Activated CD8-positive, alpha-beta memory T cell treated with anti-CD3 and anti-CD28 coated beads for 48 hours (primary cell): Measurements from ENCODE around the gene ZNF492.
"Not testable (repeated sequence)": the region's sequence is repeated elsewhere in the genome, so short reads cannot be mapped to it uniquely, and the experiment has no call there.

Experiments used
- DNase-seq, 3 experiments: peaks; one replicate each; pipeline ENCODE4 v3.0.0-alpha.2; 2020; ENCODE audit warnings: low read depth in 2 of 3, low spot score in 2 of 3

Gene ZNF492

DNA sequence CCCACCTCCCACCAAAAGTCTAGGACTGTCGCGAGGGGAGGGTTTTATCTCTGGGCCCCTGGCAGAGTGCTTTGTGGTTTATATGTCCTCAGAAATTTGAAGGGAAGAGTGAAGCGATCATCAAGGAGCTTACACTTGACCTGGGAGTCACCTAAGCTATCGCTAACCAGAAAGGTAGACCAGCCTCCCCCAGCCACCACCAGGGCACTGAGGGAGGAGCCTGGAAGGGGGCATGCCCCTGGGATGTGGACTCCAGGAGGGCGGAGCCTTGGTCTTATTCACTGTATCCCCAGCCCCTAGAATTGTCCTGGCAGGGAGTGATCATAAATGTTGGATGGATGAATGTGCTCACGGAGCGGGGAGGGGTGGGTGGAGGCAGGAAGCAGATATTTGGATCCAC is 16.9 kb upstream of the ZNF492 start:
- DNase-seq = not testable (repeated sequence)

DNA sequence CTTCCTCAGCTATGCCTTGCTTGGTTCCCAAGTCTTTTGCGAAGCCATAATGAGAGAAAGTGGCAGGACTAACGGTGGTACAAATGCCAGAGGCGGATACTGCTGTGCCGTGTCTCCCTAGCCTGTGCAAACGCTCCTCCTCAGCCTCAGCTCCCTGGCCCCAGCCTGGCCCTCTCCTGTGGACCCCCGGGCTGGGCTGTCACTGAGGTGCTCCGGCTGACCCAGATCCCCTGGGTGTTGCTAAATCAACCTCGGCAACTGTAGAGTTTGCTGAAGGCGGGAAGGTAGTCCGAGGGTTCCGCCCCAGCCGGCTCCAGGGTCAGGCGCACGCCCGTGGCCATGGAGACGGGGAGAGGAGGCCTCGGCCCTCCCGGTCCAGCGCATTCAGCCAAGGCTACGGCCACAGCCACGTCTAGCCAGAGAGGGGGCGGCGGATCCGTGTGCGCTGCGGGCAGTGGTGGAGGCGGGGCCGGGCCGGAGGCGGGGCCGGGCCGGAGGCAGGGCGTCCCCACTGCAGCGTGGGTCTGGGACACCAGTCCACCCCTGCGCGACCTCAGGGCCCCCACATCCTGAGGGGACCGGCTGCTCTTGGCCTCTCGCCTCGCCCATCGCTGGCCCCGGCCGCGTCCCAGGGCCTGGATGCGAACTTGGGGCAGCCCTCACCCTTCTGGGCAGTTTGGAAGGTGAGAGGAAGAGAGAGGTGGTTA is 16.4 kb upstream of the ZNF492 start:
- no peak for DNase-seq

DNA sequence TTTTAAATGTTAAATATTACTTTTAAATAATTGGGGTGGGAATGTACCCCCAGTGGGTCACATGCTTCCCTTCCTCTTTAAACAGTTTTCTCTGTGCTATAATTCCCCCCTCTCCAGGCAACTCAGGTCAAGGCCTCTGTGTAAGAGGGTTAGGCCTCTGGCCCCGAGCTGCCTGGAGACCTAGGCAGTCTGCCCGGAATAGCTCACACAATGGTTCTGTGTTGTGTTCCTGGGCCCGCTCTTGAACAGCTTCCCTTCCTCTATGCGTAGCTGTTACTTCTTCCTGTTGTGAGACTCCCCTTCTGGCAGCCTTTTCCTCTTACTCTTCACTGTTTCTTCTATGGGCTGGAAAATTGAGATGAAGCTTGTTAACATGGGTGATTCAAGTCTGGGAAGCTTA is 14.8 kb upstream of the ZNF492 start:
- no peak for DNase-seq

DNA sequence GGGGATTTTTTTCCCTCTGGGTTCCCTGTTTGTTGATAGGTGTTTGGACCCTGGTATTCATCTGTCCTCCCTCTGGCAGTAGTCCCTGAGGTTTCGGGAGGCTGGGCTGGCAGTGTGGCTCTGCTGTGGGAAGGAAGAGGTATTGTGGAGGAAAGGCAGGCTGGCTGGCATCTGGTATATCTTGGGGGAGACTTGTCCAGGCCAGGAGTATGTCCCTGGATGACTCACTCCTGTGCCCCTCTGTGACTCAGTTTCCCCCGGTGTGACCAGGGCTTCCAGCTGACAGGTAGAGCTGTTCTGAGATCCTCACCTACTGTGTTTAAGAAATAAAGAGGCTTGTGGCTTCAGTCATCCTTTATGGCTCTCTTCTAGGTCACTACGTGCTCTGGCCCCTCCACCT is 14.2 kb upstream of the ZNF492 start:
- no peak for DNase-seq

DNA sequence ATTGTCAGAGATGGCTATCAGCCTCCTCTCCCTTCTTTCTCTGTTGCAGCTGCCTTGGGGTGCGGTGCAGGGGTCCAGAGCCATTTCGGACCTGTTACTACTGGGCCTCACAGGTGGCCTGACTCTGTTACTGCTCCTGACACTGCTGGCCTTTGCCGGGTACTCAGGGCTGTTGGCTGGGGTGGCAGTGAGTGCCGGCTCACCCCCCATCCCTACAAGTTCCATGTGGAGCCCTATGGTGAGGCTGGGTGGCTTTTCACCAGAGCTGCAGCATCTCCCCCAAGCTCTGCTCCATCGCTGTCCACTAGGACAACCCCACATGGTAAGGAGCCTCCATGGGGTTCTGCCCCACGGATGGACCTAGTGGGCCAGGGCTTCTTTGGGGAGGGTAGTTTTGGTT is 13.7 kb upstream of the ZNF492 start:
- no peak for DNase-seq

DNA sequence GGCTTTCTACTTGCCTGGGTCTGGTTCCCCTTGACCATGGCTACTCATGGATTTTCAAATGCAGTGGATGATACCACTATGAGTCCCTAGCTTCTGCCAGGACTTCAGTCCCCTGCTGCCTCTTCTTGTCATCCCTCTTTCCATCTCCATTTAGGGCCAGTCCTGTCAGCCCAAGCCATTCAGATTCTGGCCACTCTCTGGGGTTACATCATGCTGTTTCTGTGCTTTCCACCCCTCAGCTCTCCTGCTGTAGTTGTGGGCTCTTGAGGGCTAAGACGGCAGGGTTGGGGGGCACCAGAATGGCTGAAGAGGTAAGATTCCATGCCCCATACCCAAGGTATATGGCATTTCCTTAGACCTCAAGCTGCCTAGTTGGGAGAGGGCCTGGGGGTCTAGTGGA is 13.2 kb upstream of the ZNF492 start:
- no peak for DNase-seq

DNA sequence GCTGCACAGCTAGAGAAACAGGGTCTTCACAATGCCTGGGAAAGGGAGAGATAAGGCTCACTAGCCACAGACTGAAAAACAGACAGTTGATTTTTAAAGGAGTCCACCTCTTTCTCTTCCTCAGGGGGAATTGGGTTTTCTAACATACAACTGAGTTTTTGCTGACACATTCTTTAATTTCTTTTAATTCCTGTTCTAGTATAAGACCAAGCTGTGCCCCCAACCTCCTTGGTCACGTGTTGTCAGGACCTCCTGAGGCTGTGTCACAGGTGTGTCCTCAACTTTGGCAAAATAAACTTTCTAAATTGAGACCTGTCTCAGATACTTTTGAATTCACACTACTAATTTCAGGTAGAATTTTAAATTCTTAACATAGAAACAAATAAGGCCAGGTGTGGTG is 12.1 kb upstream of the ZNF492 start:
- DNase-seq = no peak

DNA sequence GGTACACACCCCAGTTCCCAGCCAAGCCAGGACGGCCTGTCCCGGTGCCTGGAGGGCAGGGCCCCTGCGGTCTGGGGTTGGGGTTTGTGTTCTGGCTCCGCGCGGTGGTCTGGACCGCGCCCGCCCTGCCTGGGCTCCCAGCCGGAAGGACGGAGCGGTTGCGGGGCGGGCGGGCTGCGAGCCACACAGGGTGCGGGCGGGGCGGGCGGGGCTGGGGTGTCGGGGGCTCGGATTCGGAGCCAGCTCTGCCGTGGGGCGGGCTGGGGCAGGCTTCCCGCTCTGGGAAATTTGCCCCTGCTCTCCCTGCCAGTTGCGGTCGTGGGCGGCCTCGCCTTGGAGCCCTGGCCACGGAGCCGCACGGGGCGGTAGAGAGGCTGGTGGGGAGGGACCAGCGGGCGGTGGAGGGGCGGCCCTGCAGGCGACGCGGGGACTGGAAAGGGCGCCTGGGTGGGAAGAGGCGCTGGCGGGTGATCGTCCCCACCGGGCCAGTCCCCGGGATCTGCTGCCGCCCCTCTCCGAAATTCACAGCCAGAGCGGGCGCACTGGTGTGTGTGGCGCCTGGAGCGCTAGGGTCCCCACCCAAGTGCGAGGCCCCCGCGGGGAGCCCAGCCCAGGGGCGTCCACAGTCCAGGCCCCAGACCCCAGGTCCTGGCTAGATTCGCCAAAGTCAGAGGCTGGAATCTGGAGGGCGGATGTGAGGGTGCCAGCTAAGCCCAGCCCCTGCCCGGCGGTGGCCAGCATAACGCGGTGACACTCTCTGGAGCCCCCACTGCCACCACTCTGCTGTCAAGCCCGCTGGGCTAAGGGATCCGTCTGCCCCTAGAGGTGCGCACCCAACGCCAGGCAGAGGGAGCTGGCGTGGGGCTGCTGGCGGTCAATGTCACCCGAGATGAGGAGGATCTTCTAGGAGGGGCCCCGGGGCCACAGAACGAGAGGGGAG is 11.0 kb upstream of the ZNF492 start:
- no peak for DNase-seq

DNA sequence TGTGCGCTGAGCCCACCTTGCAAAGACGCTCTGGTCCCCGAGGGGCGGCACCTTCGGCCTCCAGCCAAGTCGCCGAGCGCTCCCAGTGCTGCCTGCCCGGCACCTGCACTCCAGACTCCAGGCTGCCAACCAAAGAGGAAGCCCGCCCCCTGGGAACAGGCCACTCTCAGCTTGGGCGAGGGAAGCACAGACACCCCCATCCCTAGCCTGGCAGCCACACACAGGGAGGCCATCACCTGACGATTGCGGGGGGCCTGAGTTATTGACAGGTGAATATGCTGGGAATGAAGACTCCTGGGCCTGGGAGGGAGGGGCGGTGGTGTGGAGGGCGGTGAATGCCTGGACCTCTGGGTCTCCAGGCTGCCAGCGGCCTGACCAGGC is 10.3 kb upstream of the ZNF492 start:
- no peak for DNase-seq

DNA sequence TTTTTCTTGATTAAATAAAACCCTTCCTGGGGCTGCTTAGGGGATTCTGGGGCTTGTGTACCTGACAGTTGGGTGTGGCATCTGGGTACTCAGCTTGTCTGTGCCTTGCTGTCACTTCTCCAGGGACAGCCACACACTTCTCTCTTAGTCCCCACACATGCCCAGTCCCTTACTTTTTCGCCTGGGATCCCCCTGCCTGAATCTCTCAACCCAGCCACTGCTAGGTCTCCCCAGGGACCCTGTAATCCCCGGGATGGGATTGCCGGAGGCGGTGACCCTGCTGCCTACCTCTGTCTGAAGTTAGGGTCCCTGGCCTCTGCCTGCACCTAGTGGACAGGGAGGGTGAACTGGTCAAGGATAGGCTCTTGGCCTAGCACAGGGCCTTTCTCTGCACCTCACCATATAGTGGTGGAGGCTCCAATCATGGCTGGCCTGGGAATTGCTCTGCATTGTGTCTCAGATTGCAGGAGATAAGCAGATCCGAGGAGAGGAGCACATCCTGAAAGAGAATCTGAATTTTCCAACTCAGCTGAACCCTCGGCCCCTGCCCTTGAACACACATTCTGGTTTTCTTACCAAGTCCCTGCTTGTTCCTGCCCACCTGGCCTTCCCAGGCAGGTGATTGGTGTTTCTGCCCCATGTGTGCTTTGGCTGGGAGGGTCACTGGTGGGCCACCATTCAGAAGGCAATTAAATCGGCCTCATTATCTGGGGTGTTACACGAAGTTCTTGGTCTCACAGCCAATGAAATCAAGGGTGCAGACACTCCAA is 8.7 kb upstream of the ZNF492 start:
- DNase-seq = no peak

DNA sequence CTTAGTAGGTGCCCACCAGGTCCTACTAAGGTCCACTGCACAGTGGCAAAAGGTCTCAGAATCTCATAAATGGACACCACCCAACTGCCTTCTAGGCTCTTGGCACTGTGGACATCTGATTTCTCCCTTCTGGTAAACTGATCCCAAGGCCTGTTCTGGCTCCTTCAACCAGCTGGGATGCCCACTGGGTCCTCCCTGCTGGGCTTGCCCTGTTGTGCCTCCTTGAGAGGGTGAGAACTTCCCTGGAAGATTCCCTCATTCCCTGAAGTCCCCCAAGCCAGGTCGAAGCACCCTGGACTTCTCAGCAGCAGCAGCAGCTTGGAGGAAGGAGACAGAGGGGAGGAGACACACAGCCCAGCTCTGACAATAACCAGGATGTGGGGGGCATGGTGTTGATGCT is 6.6 kb upstream of the ZNF492 start:
- no peak for DNase-seq

DNA sequence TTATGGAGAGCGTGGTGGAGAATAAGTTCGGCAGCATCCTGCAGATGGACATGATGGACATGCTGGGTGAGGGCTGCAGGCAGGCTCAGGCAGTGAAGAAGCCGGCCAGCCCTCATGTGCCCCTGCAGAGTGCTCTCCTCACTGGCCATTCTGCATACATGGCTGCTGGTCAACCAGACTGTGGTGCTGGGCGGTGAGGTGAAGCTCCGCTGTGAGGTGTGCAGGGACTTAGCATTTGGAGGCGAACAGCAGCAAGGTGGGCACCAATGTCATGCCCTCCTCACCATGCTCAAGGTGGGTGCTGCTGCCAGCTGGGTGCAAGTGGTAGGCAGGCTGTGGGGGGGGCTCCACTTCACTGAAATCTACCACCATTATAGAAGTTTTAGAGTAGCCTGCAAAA is 5.7 kb upstream of the ZNF492 start:
- no peak for DNase-seq

DNA sequence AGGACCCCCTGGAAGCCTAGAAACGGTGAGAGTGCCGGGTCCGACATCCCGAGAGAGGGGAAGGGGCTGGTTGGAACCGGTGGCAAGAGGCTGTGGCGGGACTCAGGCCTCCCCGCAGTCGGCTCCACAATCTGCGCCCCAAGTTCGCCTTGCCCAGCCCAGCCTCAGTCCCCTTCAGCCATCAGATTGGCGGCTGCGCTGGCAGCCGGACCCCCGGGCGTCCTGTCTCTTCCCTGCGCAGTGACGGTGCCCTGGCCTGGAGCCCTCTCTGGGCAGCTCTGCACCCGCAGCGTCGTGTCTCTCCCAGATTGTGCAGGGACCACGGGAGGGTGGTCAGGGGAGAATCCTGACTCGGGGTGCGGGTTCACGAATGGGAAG is 315 bp downstream of the ZNF492 start:
- DNase-seq = peak in 1 of 3 experiments; percentile 2

DNA sequence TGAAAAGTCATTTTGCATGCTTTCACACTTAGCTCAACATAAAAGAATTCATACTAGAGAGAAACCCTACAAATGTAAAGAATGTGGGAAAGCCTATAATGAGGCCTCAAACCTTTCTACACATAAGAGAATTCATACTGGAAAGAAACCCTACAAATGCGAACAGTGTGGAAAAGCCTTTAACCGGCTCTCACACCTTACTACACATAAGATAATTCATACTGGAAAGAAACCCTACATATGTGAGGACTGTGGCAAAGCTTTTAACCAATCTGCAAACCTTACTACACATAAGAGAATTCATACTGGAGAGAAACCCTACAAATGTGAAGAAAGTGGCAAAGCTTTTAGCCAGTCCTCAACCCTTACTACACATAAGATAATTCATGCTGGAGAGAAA is 51.4 kb downstream of the ZNF492 start:
- DNase-seq = not testable (repeated sequence)

DNA sequence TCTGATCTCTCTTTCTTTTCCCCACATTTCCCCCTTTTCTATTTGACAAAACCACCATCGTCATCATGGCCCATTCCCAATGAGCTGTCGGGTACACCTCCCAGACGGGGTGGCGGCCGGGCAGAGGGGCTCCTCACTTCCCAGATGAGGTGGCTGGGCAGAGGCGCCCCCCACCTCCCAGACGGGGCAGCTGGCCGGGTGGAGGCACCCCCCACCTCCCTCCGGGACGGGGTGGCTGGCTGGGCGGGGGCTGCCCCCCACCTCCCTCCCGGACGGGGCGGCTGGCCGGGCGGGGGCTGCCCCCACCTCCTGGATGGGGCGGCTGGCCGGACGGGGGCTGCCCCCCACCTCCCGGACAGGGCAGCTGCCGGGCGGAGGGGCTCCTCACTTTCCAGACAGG is 68.5 kb downstream of the ZNF492 start:
- DNase-seq = not testable (repeated sequence)

DNA sequence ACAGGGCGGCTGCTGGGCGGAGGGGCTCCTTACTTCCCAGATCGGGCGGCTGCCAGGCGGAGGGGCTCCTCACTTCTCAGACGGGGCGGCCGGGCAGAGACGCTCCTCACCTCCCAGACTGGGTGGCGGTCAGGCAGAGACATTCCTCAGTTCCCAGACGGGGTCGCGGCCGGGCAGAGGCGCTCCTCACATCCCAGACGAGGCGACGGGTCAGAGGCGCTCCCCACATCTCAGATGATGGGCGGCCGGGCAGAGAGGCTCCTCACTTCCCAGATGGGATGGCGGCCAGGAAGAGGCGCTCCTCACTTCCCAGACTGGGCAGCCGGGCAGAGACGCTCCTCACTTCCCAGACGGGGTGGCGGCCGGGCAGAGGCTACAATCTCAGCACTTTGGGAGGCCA is 69.0 kb downstream of the ZNF492 start:
- not testable (repeated sequence) for DNase-seq

DNA sequence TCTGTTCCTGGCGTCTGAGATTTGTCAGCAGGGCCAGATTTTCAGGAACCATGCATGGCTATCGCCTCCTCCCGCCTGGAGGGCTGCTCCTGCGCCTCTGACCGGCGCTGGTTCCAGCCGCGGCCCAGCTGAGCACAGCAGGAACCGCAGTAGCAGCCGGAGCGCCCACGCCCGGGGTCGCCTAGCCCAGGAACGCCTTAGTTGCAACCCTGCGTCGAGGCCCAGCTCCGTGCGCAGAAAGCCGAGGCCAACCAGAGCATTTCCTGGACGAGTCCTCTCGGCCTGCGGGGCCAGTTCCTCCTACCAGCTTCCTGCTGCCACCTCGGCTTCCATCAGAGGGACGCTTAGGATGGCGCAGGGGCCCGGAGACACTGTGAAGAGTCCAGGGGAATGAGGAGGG is 74.9 kb downstream of the ZNF492 start:
- DNase-seq = no peak
